ENCODE measurements around the gene PRKCE. TPM values are rescaled to one million over a fixed set of nuclear protein-coding genes. Genes with fewer than 3 reads are reported as not detected.

PRKCE gene
- polyA plus RNA-seq, 1 of the 3 experiments (the other 2 are of a cell fraction), result 16.3 TPM

DNA sequence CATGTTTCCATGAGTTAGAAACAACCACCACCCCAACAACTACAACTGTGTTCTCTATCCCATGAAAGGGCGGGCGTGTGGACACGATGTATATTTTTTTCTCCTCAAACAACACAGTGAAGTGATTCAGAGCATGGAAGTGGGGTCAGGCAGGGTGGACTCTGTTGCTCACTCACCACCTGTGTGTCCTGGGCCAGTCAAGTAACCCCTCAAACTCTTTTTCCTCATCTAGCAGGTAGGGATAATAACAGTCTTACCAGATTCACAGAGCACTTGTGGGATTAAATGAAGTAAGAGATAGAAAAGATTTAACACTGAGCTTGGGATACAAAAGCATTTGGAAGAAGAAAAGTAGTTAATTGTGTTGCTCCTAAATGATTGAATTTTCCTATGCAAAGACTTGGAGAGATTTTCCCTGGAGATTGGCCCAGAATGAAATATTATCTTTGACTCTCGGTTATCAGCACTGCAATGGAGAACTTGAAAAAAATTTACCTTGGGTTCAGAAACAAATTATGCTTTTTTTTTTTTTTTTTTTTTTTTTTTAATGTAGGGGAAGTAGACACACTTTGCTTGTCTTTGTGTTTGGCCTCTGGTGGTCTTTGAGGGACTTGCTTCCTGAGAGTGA, 483.9 kb downstream of the PRKCE start:
- Histone ChIP-seq H2AFZ (ENCODE audit: low read depth) (no peak overlapping the region), H3K79me2 (ENCODE audit: insufficient read depth) (no peaks in the 10 kb centered on the region), H3K36me3 (replicated peaks in 1 of 2; ENCODE audit: control insufficient read depth in 1 of 2, insufficient read depth in 2 of 2, low read length in 1 of 2) (peaks cover 0 to 5% of the 10 kb centered on the region in 2 experiments), H3K9me3 (no peaks in the 10 kb centered on the region), H3K4me1 (ENCODE audit: control insufficient read depth in 1 of 2, insufficient read depth in 2 of 2, low read depth in 1 of 2, low read length in 1 of 2) (peaks cover 18 to 20% of the 10 kb centered on the region in 2 experiments; a peak in 3 of 4 replicates), H3K4me3 (ENCODE audit: low read depth in 2 of 2, low read length in 1 of 2) (no peak overlapping the region), H3K27ac (ENCODE audit: low read depth in 2 of 2, low read length in 1 of 2) (peak overlapping the region; percentile 3 to 59; a peak in 3 of 4 replicates), H3K27me3 (ENCODE audit: insufficient read depth) (no peaks in the 10 kb centered on the region), H3F3A (replicated peaks; ENCODE audit: insufficient read depth) (peaks cover 6% of the 10 kb centered on the region), H3K4me2 (peak overlapping the region; percentile 13; the same call in 1 of the 2 replicates), H4K20me1 (ENCODE audit: insufficient read depth) (no peaks in the 10 kb centered on the region), H3K9ac (no peak overlapping the region), H3K9me2 (no peaks in the 10 kb centered on the region)
- DNase-seq, result no peak
- TF ChIP-seq GABPA (IDR thresholded peaks at IDR 0.05; ENCODE audit: low read depth), result no peak
- TF ChIP-seq EP300 (IDR thresholded peaks at IDR 0.05; ENCODE audit: borderline replicate concordance in 1 of 2, low read depth in 1 of 2, low read length in 1 of 2), result no peak
- no peak for TF ChIP-seq RCOR1 (IDR thresholded peaks at IDR 0.05; ENCODE audit: low read length)
- TF ChIP-seq JUND (IDR thresholded peaks at IDR 0.05), result no peak
- no peak for TF ChIP-seq NFIC (IDR thresholded peaks at IDR 0.05; ENCODE audit: borderline replicate concordance)
- no peak for TF ChIP-seq CHD2 (IDR thresholded peaks at IDR 0.05; ENCODE audit: low read length, partially characterized antibody)
- no peak for TF ChIP-seq TAF1 (IDR thresholded peaks at IDR 0.05; ENCODE audit: borderline replicate concordance, low read depth, low read length)
- TF ChIP-seq GATA2 (CRISPR knock-in tag; IDR thresholded peaks at IDR 0.05), result no peak
- TF ChIP-seq RXRA (IDR thresholded peaks at IDR 0.05; ENCODE audit: borderline replicate concordance, low read depth), result no peak
- no peak for TF ChIP-seq EZH2phosphoT487 (IDR thresholded peaks at IDR 0.05; ENCODE audit: borderline replicate concordance, low read depth)
- TF ChIP-seq RFX5 (IDR thresholded peaks at IDR 0.05; ENCODE audit: low read length), result no peak
- TF ChIP-seq SMC3 (IDR thresholded peaks at IDR 0.05; ENCODE audit: low read depth, low read length), result no peak
- no peak for TF ChIP-seq NRF1 (IDR thresholded peaks at IDR 0.05; ENCODE audit: low read depth, low read length)
- no peak for TF ChIP-seq ELF1 (IDR thresholded peaks at IDR 0.05)
- TF ChIP-seq, protein P1, sequence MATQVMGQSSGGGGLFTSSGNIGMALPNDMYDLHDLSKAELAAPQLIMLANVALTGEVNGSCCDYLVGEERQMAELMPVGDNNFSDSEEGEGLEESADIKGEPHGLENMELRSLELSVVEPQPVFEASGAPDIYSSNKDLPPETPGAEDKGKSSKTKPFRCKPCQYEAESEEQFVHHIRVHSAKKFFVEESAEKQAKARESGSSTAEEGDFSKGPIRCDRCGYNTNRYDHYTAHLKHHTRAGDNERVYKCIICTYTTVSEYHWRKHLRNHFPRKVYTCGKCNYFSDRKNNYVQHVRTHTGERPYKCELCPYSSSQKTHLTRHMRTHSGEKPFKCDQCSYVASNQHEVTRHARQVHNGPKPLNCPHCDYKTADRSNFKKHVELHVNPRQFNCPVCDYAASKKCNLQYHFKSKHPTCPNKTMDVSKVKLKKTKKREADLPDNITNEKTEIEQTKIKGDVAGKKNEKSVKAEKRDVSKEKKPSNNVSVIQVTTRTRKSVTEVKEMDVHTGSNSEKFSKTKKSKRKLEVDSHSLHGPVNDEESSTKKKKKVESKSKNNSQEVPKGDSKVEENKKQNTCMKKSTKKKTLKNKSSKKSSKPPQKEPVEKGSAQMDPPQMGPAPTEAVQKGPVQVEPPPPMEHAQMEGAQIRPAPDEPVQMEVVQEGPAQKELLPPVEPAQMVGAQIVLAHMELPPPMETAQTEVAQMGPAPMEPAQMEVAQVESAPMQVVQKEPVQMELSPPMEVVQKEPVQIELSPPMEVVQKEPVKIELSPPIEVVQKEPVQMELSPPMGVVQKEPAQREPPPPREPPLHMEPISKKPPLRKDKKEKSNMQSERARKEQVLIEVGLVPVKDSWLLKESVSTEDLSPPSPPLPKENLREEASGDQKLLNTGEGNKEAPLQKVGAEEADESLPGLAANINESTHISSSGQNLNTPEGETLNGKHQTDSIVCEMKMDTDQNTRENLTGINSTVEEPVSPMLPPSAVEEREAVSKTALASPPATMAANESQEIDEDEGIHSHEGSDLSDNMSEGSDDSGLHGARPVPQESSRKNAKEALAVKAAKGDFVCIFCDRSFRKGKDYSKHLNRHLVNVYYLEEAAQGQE (IDR thresholded peaks at IDR 0.05; ENCODE audit: low read depth, low read length), result no peak
- TF ChIP-seq, protein P2, sequence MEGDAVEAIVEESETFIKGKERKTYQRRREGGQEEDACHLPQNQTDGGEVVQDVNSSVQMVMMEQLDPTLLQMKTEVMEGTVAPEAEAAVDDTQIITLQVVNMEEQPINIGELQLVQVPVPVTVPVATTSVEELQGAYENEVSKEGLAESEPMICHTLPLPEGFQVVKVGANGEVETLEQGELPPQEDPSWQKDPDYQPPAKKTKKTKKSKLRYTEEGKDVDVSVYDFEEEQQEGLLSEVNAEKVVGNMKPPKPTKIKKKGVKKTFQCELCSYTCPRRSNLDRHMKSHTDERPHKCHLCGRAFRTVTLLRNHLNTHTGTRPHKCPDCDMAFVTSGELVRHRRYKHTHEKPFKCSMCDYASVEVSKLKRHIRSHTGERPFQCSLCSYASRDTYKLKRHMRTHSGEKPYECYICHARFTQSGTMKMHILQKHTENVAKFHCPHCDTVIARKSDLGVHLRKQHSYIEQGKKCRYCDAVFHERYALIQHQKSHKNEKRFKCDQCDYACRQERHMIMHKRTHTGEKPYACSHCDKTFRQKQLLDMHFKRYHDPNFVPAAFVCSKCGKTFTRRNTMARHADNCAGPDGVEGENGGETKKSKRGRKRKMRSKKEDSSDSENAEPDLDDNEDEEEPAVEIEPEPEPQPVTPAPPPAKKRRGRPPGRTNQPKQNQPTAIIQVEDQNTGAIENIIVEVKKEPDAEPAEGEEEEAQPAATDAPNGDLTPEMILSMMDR (IDR thresholded peaks at IDR 0.05), result no peak
- TF ChIP-seq FOXM1 (IDR thresholded peaks at IDR 0.05; ENCODE audit: low read depth), result no peak
- no peak for TF ChIP-seq RAD21 (IDR thresholded peaks at IDR 0.05; ENCODE audit: low read length)
- TF ChIP-seq POLR2AphosphoS5 (IDR thresholded peaks at IDR 0.05; ENCODE audit: low read depth, low read length), result no peak
- POLR2A ChIA-PET, result no interaction called here
- WGBS (ENCODE audit: low lambda C conversion rate), result 90% methylated on average over 4 of the region's 4 CpGs
- CTCF ChIA-PET, result no interaction called here

Data from SK-N-SH (cell line).